GM12873 (cell line): Measurements from ENCODE around the gene KIF16B.

Experiments
- TF ChIP-seq, protein P1 (sequence below): IDR thresholded peaks from 2 replicates; pipeline ENCODE4 v1.5.1; 2012; ENCODE audit warnings: low read depth, mild to moderate bottlenecking, moderate library complexity, low read length, control low read depth; ENCODE audit not compliant: insufficient read depth; ENCODE audit errors: missing control alignments

KIF16B gene

DNA sequence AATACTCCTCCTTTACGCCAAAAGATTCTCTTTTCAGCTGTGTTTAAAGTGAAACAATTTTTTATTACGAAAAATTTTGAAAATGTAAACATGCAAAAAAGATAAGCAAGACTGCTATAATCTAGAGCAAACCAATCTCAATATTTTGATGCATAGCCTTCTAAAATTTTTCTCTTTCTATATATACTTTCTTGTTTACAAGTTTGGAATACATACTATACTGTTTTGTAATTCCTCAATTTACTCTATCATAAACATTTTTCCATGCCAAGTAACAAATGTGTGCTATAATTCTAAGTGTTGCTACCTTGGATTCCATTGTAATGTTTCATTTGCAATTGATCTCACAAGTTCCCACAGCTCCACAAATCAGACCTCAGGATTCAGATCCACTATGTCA is 43.1 kb upstream of the KIF16B start:
- TF ChIP-seq, protein P1, sequence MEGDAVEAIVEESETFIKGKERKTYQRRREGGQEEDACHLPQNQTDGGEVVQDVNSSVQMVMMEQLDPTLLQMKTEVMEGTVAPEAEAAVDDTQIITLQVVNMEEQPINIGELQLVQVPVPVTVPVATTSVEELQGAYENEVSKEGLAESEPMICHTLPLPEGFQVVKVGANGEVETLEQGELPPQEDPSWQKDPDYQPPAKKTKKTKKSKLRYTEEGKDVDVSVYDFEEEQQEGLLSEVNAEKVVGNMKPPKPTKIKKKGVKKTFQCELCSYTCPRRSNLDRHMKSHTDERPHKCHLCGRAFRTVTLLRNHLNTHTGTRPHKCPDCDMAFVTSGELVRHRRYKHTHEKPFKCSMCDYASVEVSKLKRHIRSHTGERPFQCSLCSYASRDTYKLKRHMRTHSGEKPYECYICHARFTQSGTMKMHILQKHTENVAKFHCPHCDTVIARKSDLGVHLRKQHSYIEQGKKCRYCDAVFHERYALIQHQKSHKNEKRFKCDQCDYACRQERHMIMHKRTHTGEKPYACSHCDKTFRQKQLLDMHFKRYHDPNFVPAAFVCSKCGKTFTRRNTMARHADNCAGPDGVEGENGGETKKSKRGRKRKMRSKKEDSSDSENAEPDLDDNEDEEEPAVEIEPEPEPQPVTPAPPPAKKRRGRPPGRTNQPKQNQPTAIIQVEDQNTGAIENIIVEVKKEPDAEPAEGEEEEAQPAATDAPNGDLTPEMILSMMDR = no peak

GRCh38 chr20:16615199-16615598 is 42.0 kb upstream of the KIF16B start:
- TF ChIP-seq, protein P1 = no peak

GRCh38 chr20:16613954-16614353 is 40.7 kb upstream of the KIF16B start:
- TF ChIP-seq, protein P1 = no peak

DNA sequence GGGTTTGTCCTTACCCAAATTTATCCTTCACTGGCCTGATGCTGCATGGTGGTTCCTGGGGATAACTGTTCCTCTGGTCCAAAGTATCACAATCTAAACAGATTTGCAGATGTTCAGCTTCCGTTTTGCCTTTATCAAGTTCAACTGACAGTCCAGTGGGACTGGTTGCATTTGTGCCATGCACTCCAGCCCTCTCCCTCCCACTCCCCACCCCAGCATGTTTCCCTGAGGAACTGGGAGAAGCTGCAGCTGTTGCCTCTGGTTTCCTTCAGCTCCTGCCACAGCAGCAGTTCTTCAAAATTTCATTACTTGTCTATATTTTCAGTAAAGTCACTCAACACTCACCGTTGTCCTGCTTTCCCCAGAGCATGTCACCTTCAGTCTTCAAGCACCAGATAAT is 39.5 kb upstream of the KIF16B start:
- TF ChIP-seq, protein P1 = no peak

DNA sequence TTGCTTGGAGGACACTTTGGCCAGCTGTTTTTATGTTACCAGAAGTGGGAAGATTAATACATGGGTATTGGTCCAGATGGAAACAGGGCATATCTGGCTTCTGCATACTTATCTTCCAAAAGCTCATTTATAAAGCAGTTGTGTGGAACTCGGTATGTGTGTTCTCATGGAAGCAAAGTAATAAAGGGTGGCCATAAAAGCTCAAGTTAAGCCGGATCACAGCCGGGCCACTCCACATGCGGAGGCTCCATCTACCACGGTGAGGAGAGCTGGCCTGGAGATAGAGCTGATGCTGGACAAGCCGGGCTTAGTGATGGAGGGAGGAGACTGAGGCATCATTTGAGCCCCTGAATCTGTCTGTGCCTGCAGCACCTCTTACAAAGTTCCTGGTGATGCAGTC is 38.6 kb upstream of the KIF16B start:
- TF ChIP-seq, protein P1 = no peak

DNA sequence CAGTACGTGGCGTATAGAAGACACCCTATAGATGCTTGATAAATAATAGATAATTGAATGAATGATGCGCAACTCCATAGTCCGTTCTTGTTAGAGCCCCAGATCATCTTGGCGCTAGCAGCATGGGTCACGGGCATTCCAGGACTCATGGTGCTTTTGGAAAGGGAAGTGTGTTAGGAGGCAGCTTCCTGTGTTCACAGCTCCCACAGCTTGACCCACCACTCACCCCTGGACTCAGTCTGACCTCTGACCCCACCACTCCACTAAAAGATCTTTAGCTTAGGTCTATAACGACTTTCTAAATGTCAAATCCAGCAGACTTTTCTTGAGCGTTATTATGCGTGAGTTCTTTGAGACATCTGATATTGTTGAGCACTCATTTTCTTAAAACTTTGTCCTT is 35.8 kb upstream of the KIF16B start:
- TF ChIP-seq, protein P1 = no peak

GRCh38 chr20:16608277-16608650 is 35.0 kb upstream of the KIF16B start:
- TF ChIP-seq, protein P1 = no peak
